Measurements from ENCODE around the gene NCR3LG1. TPM values are rescaled to one million over a fixed set of nuclear protein-coding genes. Genes with fewer than 3 reads are reported as not detected.

Gene NCR3LG1
- total and polyA plus RNA-seq, 2 donors (not counting 3 experiments of a cell fraction or from before 2014, with no cell fraction given): 2.2 to 8.1 TPM

- Histone ChIP-seq H3K9ac (replicated peaks; ENCODE audit: extremely low read depth, insufficient read depth, low read length) (no peak overlapping the region), H2AFZ (ENCODE audit: low read depth, low read length) (no peak overlapping the region), H3K9me1 (replicated peaks; ENCODE audit: control insufficient read depth, extremely low read depth, insufficient read depth, low read length) (no peaks in the 10 kb centered on the region), H3K27me3 (ENCODE audit: control insufficient read depth in 2 of 2, insufficient read depth in 2 of 2, low read length in 2 of 2) (no peaks in the 10 kb centered on the region), H3K27ac (ENCODE audit: insufficient read depth, low read depth, low read length) (no peak overlapping the region), H3K36me3 (ENCODE audit: control insufficient read depth in 2 of 2, extremely low read depth in 1 of 2, insufficient read depth in 2 of 2, low read length in 2 of 2) (peaks cover 1 to 4% of the 10 kb centered on the region in 2 experiments), H3K4me2 (ENCODE audit: insufficient read depth, low read length) (no peak overlapping the region), H4K20me1 (replicated peaks; ENCODE audit: control insufficient read depth, extremely low read depth, insufficient read depth, low read length) (no peaks in the 10 kb centered on the region), H3K9me3 (replicated peaks; ENCODE audit: control insufficient read depth, insufficient read depth, low read length) (no peaks in the 10 kb centered on the region), H3K4me3 (replicated peaks in 1 of 3; ENCODE audit: insufficient read depth in 1 of 3, low read depth in 1 of 3, low read length in 3 of 3) (no peak overlapping the region), H3K4me1 (ENCODE audit: control insufficient read depth, extremely low read depth, insufficient read depth, low read length) (peaks cover 8% of the 10 kb centered on the region), H3K79me2 (ENCODE audit: control insufficient read depth, insufficient read depth, low read length) (no peaks in the 10 kb centered on the region)
- intact Hi-C loops (cut with micrococcal nuclease) (no loop called here), dilution Hi-C loops (cut with MboI; ENCODE audit: extremely low pct_ligation_motif_present, low sequenced_read_pairs) (no loop called here)
- no TSS peak for BruUV-seq (replicated peaks)
- DNase-seq (ENCODE audit: low read depth, low spot score) (no peak), FAIRE-seq (no peak)
- no peak for TF ChIP-seq POLR2AphosphoS5 (IDR thresholded peaks at IDR 0.05; ENCODE audit: insufficient read depth, low read depth, low read length)
- no peak for TF ChIP-seq JUN (IDR thresholded peaks at IDR 0.05; ENCODE audit: borderline replicate concordance, insufficient read depth, insufficient read length, low read depth)
- TF ChIP-seq FOS (IDR thresholded peaks at IDR 0.05; ENCODE audit: borderline replicate concordance, insufficient read depth, low read length): no peak
- TF ChIP-seq GATA2 (IDR thresholded peaks at IDR 0.05; ENCODE audit: insufficient read depth, insufficient read length, low read depth, low read length): no peak
- no peak for TF ChIP-seq EZH2 (IDR thresholded peaks at IDR 0.05; ENCODE audit: borderline replicate concordance, low read depth, low read length, severe bottlenecking)
- TF ChIP-seq POLR2A (IDR thresholded peaks at IDR 0.05; ENCODE audit: low read depth, low read length): no peak
- ChIA-PET CTCF (interaction anchor here (1.2 to 2.2 kb wide), 2 partner anchors 25 to 32 kb away, joined by 3 to 7 read pairs; no protein-coding TSS in a partner anchor), POLR2A (no interaction called here)
These were observed 36.6 kb upstream of the NCR3LG1 start for GRCh38 chr11:17314904-17315426.

- Histone ChIP-seq H3K27ac (ENCODE audit: insufficient read depth, low read depth, low read length) (no peak overlapping the region), H3K9me1 (replicated peaks; ENCODE audit: control insufficient read depth, extremely low read depth, insufficient read depth, low read length) (no peaks in the 10 kb centered on the region), H3K4me1 (ENCODE audit: control insufficient read depth, extremely low read depth, insufficient read depth, low read length) (no peaks in the 10 kb centered on the region), H3K36me3 (ENCODE audit: control insufficient read depth in 2 of 2, extremely low read depth in 1 of 2, insufficient read depth in 2 of 2, low read length in 2 of 2) (peaks cover 0 to 9% of the 10 kb centered on the region in 2 experiments), H4K20me1 (replicated peaks; ENCODE audit: control insufficient read depth, extremely low read depth, insufficient read depth, low read length) (no peaks in the 10 kb centered on the region), H3K4me3 (replicated peaks in 1 of 3; ENCODE audit: insufficient read depth in 1 of 3, low read depth in 1 of 3, low read length in 3 of 3) (no peak overlapping the region), H3K9ac (replicated peaks; ENCODE audit: extremely low read depth, insufficient read depth, low read length) (no peak overlapping the region), H3K79me2 (ENCODE audit: control insufficient read depth, insufficient read depth, low read length) (no peaks in the 10 kb centered on the region), H3K27me3 (ENCODE audit: control insufficient read depth in 2 of 2, insufficient read depth in 2 of 2, low read length in 2 of 2) (no peaks in the 10 kb centered on the region), H3K4me2 (ENCODE audit: insufficient read depth, low read length) (no peak overlapping the region), H2AFZ (ENCODE audit: low read depth, low read length) (no peak overlapping the region), H3K9me3 (replicated peaks; ENCODE audit: control insufficient read depth, insufficient read depth, low read length) (no peaks in the 10 kb centered on the region)
- dilution Hi-C loops (cut with MboI; ENCODE audit: extremely low pct_ligation_motif_present, low sequenced_read_pairs): no loop called here
- no TSS peak for BruUV-seq (replicated peaks)
- ChIA-PET CTCF (no interaction called here), POLR2A (interaction anchor here (0.6 kb wide), 1 partner anchor 33 kb away, joined by 3 read pairs; no protein-coding TSS in a partner anchor)
- TF ChIP-seq MAX (IDR thresholded peaks at IDR 0.05; ENCODE audit: insufficient read depth, insufficient read length) (no peak), POLR2A (IDR thresholded peaks at IDR 0.05; ENCODE audit: low read depth, low read length) (no peak), JUN (IDR thresholded peaks at IDR 0.05; ENCODE audit: borderline replicate concordance, insufficient read depth, insufficient read length, low read depth) (no peak), GATA2 (IDR thresholded peaks at IDR 0.05; ENCODE audit: insufficient read depth, insufficient read length, low read depth, low read length) (no peak), FOS (IDR thresholded peaks at IDR 0.05; ENCODE audit: borderline replicate concordance, insufficient read depth, low read length) (no peak), POLR2AphosphoS5 (IDR thresholded peaks at IDR 0.05; ENCODE audit: insufficient read depth, low read depth, low read length) (no peak), EZH2 (IDR thresholded peaks at IDR 0.05; ENCODE audit: borderline replicate concordance, low read depth, low read length, severe bottlenecking) (no peak), CTCF (IDR thresholded peaks at IDR 0.05; ENCODE audit: extremely low read depth in 1 of 2, insufficient read depth in 1 of 2, low read depth in 1 of 2, low read length in 2 of 2) (no peak), MYC (IDR thresholded peaks at IDR 0.05; ENCODE audit: low read depth, low read length) (no peak)
- no peak for DNase-seq (ENCODE audit: low read depth, low spot score)
- intact Hi-C loops (cut with micrococcal nuclease): no loop called here
- no peak for FAIRE-seq
These were observed 22.6 kb upstream of the NCR3LG1 start for GRCh38 chr11:17328871-17329494.

Data from endothelial cell of umbilical vein (primary cell).